ENCODE measurements around the gene PRR15L. TPM values are rescaled to one million over a fixed set of nuclear protein-coding genes. Genes with fewer than 3 reads are reported as not detected.
"Not testable (repeated sequence)": the region's sequence is repeated elsewhere in the genome, so short reads cannot be mapped to it uniquely, and the experiment has no call there.

PRR15L gene
- polyA plus RNA-seq, 4 donors: 17.4 to 23.6 (median 22.0) TPM

DNA sequence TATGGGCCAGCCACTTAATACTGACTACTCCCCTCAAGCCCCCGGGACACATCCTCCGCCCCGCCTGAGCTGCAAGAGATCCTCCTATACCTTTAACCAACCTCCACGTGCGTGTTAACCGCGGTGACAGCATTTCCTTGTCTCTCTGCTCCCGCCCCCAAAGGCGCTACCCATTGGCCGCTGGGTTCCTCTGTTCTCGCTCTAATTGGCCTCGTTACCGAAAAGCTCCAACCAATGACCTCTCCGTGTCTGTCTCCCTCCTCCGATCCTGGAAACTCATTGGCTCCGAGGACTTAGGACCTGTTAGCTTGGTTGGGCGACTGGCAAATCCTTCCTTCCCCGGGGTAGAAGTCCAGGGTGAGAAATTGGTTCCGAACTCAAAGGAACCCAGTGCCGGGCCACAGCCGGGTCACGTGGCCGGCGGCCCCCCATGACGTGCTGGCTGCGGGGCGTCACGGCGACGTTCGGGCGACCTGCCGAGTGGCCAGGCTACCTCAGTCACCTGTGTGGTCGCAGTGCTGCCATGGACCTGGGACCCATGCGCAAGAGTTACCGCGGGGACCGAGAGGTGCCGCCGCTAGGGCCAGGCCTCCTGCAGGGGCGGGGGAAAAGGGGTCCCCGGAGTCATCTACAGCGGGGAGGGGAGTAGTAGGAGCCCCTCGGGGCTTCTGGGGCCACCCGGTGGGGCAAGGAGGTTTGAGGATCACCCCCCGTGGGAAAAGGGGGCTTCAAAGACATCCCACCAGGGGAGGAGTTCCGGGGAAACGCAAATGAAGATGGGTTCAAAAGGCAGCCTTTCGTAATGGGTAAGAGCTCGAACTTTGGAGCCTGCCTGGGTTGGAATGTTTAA lies 16.2 kb downstream of the PRR15L start, which contains the start of gene PNPO:
Gene PNPO, plus strand, starts transcription at position 326 of the 850 bp plus-strand sequence. Its CDS starts 105 bp downstream, at position 431.
- peak; percentile 74 to 91 (median 87) for DNase-seq (ENCODE audit: low read depth in 4 of 4, low spot score in 3 of 4)

- no peak for DNase-seq (ENCODE audit: low read depth in 4 of 4, low spot score in 3 of 4)
Measured at GRCh38 chr17:47937941-47938340, 19.7 kb downstream of the PRR15L start.

DNA sequence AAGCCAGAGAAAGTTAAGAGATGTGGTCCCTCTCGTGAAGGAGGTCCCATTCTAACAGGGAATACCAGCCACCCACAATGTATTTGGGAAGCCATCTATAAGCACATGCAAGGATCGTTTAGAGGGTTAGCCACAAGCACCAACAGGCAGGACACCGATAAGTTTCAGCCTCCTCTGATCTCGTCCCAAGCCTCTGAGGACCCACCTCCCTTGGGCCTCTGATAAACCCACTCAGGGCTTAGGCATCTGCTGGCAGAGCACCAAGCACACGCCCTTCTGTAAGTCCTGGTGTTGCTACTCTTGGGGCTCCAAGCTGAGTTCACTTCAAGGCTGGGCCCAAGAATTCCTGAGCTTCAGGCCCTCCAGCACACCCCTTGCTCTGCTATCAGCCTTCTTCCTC lies 21.7 kb downstream of the PRR15L start:
- DNase-seq (ENCODE audit: low read depth in 4 of 4, low spot score in 3 of 4): no peak

DNA sequence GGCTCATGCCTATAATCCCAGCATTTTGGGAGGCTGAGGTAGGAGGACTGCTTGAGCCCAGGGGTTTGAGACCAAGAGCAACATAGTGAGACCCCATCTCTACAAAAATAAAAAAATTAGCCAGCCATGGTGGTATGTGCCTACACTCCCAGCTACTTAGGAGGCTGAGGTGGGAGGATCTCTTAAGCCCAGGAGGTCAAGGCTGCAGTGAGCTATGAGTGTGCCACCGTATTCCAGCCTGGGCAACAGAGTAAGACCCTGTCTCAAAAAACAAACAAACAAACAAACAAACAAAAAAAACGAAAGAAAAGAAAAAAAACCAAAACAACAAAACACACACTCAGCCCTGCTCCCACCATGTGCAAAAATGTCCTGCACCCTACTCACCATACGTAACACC lies 22.2 kb downstream of the PRR15L start:
- not testable (repeated sequence) for DNase-seq (ENCODE audit: low read depth in 4 of 4, low spot score in 3 of 4)

- no peak for DNase-seq (ENCODE audit: low read depth in 4 of 4, low spot score in 3 of 4)
Measured at GRCh38 chr17:47934856-47935255, 22.8 kb downstream of the PRR15L start.

- no peak for DNase-seq (ENCODE audit: low read depth in 4 of 4, low spot score in 3 of 4)
Measured at GRCh38 chr17:47931848-47932247, 25.8 kb downstream of the PRR15L start.

DNA sequence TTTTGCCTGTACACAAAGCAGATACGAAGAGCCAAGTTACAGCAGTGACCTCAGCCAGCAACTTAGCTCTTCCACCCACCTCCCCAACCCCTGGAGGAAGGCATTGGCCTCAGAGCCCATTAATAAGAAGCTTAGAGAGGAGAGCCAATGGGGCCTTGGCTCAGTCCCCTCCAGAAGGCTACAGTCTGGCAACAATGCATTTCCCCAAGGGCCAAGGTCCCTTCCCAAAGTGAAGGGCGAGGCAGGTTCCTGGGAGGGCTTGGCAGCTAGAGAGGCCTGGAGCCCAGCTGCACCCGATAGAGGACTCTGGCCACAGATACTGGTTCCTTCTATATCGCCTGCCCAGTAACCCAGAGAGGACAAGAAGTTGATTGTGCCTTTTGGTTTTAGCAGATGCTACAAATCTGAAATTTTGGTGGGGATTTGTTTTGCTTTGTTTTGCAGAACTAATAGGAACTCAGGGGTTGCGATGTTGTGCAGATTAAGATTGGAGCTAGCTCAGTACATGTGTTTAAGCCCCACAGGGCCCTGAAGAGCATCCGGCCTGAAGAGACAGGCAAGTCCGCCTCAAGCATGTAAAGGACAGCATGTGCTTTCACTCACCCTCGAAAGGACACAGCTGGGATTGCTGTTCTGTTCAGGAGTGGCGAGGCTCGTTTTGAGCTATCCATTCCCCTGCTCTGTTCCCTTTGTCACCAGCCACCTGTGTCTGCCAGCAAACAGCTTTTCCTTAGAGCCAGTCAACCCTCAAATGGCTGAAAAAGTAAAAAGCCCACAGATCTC lies 28.3 kb downstream of the PRR15L start:
- DNase-seq (ENCODE audit: low read depth in 4 of 4, low spot score in 3 of 4): no peak

- no peak for DNase-seq (ENCODE audit: low read depth in 4 of 4, low spot score in 3 of 4)
Measured at GRCh38 chr17:47928415-47928814, 29.3 kb downstream of the PRR15L start.

DNA sequence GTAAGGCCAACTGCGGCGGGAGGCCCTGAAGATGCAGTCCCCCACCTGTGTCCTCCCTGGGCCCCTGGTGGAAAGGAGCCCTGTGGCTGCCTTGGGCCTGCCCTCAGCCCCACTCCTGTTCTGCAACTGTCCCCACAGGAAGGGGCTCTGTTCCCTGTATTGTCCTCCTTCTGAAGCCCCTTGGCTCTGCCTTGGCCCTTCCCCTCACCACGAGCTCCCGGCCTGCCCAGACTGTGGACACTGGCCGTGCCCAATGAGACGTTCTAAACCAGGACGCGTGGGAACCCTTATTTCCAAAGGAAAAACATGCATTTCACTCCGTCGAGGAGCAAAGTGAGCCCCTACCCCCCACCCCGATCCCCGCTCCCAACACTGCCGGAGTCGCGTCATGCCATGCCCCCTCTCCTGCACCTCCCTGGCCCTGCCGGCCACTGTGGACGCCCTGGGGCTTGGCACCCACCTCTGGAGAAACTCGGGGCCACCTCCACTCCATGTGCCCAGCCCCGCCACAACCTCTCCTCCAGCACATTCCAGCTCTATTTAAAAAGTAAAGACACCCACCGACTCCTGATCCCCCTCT lies 29.8 kb downstream of the PRR15L start:
- no peak for DNase-seq (ENCODE audit: low read depth in 4 of 4, low spot score in 3 of 4)

GRCh38 chr17:47925678-47925988 lies 32.0 kb downstream of the PRR15L start:
- DNase-seq (ENCODE audit: low read depth in 4 of 4, low spot score in 3 of 4): no peak

- no peak for DNase-seq (ENCODE audit: low read depth in 4 of 4, low spot score in 3 of 4)
Measured at GRCh38 chr17:47924785-47925677, 32.7 kb downstream of the PRR15L start.

DNA sequence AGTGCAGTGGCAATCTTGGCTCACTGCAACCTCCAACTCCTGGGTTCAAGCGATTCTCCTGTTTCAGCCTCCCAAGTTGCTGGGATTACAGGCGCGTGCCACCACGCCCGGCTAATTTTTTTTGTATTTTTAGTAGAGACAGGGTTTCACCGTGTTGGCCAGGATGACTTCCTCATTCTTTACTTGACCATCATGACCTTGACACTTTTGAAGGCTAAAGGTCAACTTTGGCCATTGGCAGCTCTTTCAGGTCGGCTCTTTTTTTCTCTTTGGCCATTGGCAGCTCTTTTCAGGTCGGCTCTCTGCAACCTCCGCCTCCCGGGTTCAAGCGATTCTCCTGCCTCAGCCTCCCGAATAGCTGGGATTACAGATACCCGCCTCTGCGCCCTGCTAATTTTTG lies 37.8 kb downstream of the PRR15L start:
- DNase-seq (ENCODE audit: low read depth in 4 of 4, low spot score in 3 of 4): not testable (repeated sequence)

DNA sequence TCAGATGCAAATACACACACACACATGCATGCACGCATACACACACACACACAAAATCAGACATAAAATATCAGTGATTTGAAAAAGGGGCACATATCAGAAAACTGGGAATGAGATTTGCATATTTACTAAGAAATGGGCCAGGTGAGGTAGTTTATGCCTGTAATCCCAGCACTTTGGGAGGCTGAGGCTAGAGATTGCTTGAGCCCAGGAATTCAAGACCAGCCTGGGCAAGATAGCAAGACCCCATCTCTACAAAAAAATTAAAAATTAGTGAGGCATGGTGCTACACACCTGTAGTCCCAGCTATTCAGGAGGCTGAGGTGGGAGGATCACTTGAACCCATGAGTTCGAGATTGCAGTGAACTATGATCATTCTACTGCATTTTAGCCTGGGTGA lies 38.7 kb downstream of the PRR15L start:
- no peak for DNase-seq (ENCODE audit: low read depth in 4 of 4, low spot score in 3 of 4)

DNA sequence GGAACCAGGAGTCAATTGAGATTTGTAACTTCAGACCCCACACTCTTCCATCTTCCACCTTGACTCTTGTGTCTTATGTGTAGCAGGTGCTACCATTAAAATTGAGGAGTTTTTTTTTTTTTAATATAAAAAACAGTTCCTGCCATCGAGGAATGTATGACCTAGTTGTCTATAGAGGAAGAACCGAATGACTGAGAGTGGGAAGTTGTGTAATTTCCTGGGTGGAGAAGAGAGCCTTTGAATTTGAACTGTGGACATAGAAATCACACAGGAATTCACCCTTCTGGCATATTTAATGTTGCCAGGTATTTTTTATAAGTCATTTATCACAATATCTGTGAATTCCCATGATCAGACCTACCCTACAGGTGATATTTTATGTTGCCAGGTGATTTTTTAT lies 39.7 kb downstream of the PRR15L start:
- DNase-seq (ENCODE audit: low read depth in 4 of 4, low spot score in 3 of 4): no peak

DNA sequence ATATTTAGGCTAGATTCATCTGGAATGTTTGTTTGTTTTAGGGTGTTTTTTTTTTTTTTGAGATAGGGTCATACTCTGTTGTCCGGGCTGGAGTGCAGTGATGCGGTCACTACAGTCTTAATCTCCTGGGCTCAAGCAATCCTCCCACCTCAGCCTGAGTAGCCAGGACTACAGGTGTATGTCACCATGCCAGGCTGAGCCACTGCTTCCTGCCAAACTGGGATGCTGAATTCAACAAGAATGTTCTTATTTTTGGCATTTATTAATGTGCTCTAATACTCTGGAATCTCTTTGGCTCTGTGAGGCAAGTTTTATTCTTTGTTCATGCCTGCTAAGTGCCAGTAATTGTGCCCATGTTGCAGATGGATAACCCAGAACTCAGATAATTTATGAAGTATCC lies 40.1 kb downstream of the PRR15L start:
- no peak for DNase-seq (ENCODE audit: low read depth in 4 of 4, low spot score in 3 of 4)

DNA sequence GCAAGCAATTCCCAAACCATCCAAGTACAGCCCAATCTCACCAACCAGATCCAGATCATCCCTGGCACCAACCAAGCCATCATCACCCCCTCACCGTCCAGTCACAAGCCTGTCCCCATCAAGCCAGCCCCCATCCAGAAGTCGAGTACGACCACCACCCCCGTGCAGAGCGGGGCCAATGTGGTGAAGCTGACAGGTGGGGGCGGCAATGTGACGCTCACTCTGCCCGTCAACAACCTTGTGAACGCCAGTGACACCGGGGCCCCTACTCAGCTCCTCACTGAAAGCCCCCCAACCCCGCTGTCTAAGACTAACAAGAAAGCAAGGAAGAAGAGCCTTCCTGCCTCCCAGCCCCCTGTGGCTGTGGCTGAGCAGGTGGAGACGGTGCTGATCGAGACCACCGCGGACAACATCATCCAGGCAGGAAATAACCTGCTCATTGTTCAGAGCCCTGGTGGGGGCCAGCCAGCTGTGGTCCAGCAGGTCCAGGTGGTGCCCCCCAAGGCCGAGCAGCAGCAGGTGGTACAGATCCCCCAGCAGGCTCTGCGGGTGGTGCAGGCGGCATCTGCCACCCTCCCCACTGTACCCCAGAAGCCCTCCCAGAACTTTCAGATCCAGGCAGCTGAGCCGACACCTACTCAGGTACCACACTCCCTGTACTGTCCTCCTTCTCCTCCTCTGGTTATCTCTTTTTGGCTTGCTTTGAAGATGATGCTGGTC lies 41.0 kb downstream of the PRR15L start:
- no peak for DNase-seq (ENCODE audit: low read depth in 4 of 4, low spot score in 3 of 4)

GRCh38 chr17:47915776-47916398 lies 41.8 kb downstream of the PRR15L start:
- DNase-seq (ENCODE audit: low read depth in 4 of 4, low spot score in 3 of 4): no peak

DNA sequence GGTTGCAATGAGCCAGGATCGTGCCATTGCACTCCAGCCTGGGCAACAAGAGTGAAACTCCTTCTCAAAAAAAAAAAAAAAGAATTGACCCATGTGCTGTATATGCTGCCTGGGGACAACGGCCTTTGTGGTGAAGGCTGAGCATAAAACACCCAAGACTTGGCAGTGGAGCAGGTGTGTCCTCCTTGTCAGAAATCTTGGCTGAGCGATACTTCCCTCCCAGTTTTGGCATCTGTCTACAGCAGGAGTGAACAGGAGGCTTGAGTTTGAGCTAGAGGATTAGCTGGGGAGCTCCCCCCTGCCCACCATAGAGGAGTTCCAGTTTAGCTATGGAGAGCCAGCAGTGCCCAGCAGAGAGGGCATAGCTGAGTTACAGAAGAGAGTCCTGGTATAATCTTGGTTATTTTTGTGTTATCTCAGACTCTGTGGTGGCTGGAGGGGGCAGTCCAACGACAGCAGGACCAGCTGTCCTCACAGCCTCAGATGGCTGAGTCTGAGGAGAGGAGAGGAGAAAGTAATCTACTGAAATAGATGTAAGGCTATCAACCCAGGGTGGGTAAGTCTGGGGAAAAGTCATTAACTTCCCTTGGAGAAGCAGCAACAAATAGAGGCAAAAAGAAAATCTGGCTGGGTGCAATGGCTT lies 43.3 kb downstream of the PRR15L start:
- DNase-seq (ENCODE audit: low read depth in 4 of 4, low spot score in 3 of 4): no peak

DNA sequence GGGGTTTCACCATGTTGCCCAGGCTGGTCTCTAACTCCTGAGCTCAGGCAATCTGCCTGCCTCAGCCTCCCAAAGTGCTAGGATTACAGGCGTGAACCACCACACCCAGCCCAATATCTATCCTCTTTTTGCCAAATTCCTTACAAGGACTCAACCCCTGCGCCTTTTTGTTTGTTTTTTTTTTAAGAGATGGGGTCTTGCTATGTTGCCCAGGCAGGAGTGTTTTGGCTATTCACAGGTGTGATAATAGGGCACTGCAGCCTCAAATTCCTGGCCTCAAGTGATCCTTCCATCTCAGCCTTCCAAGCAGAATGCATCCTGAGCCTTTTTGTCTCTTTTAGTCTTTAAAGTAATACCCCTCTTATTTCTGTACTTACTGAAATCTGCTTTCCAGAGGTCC lies 44.6 kb downstream of the PRR15L start:
- DNase-seq (ENCODE audit: low read depth in 4 of 4, low spot score in 3 of 4): no peak
